OCI-LY3 (cell line): Measurements from ENCODE around the gene NYNRIN.

Source experiments
- EZH2phosphoT487 ChIP-seq: fragments of 200-600 bp; shearing (Covaris generic); IDR thresholded peaks from 2 replicates; pipeline ENCODE4 v1.6.1; 2018; ENCODE audit warnings: antibody characterized with exemption, mixed run types, low read depth
- TF ChIP-seq, protein P1 (sequence below): fragments of 200-600, 300-600 bp; sonication (generic); IDR thresholded peaks from 2 replicates; pipeline ENCODE4 v1.5.1; 2014; ENCODE audit warnings: antibody characterized with exemption, low read length, low read depth

DNA sequence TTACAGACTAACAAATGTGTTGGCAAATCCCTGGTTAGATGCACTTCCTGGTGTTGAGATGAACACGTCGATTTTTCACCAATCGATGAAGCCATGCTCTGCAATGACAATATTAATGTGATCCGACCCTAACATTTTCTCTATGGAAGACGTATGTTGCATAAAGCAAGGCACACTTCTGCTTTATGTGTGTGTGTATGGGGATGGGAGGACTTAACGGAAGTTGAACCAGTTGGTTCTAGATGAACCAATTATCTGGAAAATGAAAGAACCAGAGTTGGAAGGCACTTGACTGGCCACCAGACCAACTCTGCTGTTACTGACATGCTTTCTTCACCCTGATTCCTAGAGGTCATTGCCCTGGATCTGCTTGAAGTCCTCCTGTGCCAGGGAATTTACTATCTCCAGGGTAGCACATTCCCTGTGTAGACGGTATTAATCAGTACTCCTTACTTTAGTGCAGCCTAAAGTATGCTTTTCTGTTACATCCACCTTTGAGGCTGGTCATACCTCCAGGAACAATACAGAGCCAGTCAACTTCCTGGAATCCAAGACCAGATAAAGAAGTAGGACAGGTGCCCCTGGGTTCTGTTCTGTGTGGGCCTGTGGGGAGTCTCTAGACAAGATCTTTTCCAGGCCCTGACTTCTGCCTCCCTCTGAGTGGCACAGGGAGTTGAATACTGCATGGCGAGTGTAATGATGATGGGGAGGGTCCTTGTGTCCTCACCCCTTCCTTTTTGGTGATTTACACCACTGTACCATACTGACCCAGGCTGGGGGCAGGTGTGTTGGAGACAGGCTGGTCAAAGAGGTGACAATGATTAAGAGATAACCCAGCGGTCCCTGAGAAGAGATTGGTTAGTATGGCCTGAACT is 39.7 kb downstream of the NYNRIN start:
- TF ChIP-seq, protein P1, sequence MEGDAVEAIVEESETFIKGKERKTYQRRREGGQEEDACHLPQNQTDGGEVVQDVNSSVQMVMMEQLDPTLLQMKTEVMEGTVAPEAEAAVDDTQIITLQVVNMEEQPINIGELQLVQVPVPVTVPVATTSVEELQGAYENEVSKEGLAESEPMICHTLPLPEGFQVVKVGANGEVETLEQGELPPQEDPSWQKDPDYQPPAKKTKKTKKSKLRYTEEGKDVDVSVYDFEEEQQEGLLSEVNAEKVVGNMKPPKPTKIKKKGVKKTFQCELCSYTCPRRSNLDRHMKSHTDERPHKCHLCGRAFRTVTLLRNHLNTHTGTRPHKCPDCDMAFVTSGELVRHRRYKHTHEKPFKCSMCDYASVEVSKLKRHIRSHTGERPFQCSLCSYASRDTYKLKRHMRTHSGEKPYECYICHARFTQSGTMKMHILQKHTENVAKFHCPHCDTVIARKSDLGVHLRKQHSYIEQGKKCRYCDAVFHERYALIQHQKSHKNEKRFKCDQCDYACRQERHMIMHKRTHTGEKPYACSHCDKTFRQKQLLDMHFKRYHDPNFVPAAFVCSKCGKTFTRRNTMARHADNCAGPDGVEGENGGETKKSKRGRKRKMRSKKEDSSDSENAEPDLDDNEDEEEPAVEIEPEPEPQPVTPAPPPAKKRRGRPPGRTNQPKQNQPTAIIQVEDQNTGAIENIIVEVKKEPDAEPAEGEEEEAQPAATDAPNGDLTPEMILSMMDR: no peak
- TF ChIP-seq EZH2phosphoT487: no peak
